Activated T-cell treated with anti-CD3 and anti-CD28 coated beads for 48 hours (primary cell): ENCODE results near the gene OR51I1.

ENCODE experiments used
- DNase-seq: peaks from one replicate; pipeline ENCODE4 v3.0.0-alpha.2; 2020; ENCODE audit warnings: low read depth

Gene OR51I1

GRCh38 chr11:5441414-5441813, at the start of gene OR51I1:
TSS of gene OR51I1 (minus strand) at chr11:5441514. CDS start at chr11:5441514, 0 bp downstream.
- DNase-seq = no peak

GRCh38 chr11:5489576-5490357, 48.5 kb upstream of the OR51I1 start:
- no peak for DNase-seq

GRCh38 chr11:5488798-5489399, 47.6 kb upstream of the OR51I1 start:
- DNase-seq = no peak

- DNase-seq = no peak
Observed at GRCh38 chr11:5488385-5488784, 47.1 kb upstream of the OR51I1 start, which contains the start of gene OR52D1. TSS of gene OR52D1 (plus strand) at chr11:5488685. CDS start at chr11:5488707, 22 bp downstream.

- peak; percentile 8 for DNase-seq
Observed at GRCh38 chr11:5486421-5486820, 45.1 kb upstream of the OR51I1 start.

- no peak for DNase-seq
Observed at GRCh38 chr11:5486003-5486402, 44.7 kb upstream of the OR51I1 start.

GRCh38 chr11:5476186-5476819, 35.0 kb upstream of the OR51I1 start:
- DNase-seq = peak; percentile 7

- DNase-seq = no peak
Observed at GRCh38 chr11:5473921-5474320, 32.6 kb upstream of the OR51I1 start.

GRCh38 chr11:5467527-5467926, 26.2 kb upstream of the OR51I1 start:
- no peak for DNase-seq

- DNase-seq = no peak
Observed at GRCh38 chr11:5460983-5461621, 19.8 kb upstream of the OR51I1 start.

GRCh38 chr11:5449432-5449831, 8.1 kb upstream of the OR51I1 start:
- no peak for DNase-seq

GRCh38 chr11:5449023-5449422, 7.7 kb upstream of the OR51I1 start, which contains the start of gene OR51I2:
TSS of gene OR51I2 (plus strand) at chr11:5449323. CDS start at chr11:5453489, 4,166 bp downstream.
- no peak for DNase-seq

GRCh38 chr11:5443835-5444393, 2.6 kb upstream of the OR51I1 start:
- DNase-seq = no peak

GRCh38 chr11:5423131-5423530, 18.2 kb downstream of the OR51I1 start:
- DNase-seq = no peak

- DNase-seq = no peak
Observed at GRCh38 chr11:5421811-5422210, 19.5 kb downstream of the OR51I1 start, which contains the start of gene OR51Q1. TSS of gene OR51Q1 (plus strand) at chr11:5422111. CDS start at chr11:5422201, 90 bp downstream.

GRCh38 chr11:5420993-5421392, 20.3 kb downstream of the OR51I1 start:
- no peak for DNase-seq

- DNase-seq = no peak
Observed at GRCh38 chr11:5405173-5405572, 36.1 kb downstream of the OR51I1 start.

- DNase-seq = no peak
Observed at GRCh38 chr11:5398936-5399335, 42.4 kb downstream of the OR51I1 start.

GRCh38 chr11:5394091-5394490, 47.2 kb downstream of the OR51I1 start:
- no peak for DNase-seq
